GM19372 (cell line): ENCODE measurements around the gene COPA.

Experiments used
- ATAC-seq: cut with Tn5 transposase; IDR thresholded peaks from one replicate; pipeline ENCODE4 v1.9.1; 2021; ENCODE audit warnings: mild to moderate bottlenecking, low read depth, moderate library complexity; ENCODE audit not compliant: unreplicated experiment

The COPA gene

DNA sequence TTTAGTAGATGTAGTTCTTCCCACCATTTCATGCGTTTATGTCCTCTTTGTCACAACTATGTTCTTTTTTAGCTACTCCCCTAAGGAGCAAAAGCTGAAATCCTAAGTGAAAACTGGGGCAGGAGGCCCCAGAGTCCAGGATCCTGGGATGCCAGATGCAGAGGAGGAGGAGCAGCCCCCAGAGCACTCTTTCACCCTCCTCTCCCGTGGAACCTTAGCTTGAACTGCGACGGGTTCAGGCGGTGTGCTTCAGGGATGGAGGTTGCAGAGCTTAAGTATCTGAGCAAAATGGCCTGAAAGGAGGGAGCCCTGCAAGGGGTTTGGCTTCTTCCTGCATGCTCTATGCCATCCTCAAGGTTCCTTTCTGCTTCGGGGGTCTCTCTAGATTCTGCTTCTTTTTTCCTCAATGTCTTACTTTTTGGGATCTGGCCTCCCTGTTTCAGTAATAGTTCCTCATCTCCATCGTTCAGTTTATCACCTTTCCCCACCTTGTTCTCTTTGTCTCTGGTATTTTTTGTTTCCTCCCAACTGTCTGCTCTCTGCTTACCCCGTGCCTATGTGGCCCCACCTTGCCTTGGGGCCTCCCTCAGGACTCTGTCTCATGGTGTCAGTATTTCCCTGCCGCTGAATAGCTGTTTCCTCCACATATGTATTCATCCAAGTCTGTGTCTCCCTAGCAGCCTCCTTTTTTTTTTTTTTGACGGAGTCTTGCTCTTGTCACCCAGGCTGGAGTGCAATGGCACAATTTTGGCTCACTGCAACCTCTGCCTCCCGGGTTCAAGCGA lies 21.1 kb upstream of the COPA start:
- ATAC-seq: no peak

DNA sequence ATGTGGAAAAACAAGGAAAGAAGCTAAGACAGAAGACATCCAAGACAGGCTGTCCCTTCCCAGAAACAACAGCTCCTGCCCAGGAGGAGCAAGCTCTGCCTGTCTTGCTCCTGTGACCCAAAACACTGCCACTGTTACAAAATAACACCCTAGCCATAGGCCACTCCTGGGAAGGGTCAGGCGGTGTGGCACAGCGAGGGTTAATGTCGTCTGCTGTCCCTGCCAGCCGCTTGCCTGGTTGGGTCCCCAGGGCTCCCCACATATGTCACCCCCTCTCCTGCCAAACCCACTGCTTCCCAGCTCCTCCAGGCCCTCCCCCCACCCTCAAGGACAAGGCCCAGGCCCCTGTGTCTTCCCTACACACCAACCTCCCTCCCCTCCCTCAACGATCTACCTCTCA lies 20.0 kb upstream of the COPA start:
- ATAC-seq: no peak

GRCh38 chr1:160362168-160362957 lies 19.3 kb upstream of the COPA start:
- no peak for ATAC-seq

DNA sequence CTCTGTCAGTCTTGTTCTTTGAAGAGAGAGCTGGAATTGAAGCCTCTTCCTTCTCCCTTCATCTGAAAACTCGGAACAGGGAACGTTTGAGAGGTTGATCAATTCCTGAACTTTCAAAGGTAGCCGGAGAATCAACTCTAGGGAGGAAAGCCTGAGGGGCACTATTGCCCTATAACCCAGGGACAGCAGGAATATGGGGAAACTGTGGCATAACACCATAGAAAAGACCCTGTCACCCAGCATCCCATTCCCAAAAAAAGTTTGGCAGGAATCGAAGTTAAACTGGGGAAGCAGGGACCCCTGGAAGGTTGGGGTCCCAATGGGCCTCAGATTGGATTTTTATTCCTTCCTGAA lies 18.7 kb upstream of the COPA start:
- no peak for ATAC-seq

DNA sequence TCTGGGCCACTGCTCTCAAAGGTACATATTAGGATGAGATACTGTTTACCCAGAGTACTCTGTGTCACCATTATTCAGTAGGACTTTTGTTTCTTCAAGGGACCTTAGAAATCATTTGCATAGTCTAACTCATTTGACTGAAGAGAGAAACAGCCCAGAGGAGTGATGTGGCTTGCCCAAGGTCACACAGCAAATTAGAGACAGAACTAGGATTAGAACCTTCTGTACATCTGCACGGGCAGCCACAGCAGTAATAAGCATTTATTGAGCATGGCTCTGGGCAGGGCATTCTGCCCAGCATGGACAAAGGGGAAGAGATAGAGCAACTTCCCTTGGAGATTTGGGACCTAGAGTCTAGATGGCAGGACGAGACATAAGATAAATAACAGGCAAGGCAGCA lies 18.1 kb upstream of the COPA start:
- no peak for ATAC-seq

DNA sequence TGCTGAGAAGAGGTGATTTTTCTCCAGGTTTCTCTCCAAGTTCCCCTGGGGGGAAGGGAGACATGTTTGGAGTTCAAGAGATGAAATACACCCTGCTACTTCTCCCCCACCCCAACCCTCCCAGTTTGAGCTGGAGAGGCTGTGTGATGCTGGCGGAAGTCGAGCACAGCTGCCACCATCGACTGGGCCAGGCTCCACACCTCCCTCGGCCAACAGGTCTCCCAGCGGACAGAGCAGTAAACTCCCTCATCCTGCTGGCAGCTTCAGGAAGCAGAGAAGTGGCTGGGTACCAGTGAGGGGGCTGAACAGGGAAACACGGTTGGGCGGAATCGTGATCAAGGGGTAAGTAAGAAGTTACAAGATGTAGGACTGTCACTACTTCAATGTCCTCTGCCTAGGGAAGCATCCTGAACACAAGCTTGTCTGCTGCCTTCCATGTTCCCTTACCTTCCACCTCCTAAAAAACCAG lies 17.2 kb upstream of the COPA start:
- no peak for ATAC-seq

GRCh38 chr1:160359559-160360226 lies 16.6 kb upstream of the COPA start:
- ATAC-seq: no peak

DNA sequence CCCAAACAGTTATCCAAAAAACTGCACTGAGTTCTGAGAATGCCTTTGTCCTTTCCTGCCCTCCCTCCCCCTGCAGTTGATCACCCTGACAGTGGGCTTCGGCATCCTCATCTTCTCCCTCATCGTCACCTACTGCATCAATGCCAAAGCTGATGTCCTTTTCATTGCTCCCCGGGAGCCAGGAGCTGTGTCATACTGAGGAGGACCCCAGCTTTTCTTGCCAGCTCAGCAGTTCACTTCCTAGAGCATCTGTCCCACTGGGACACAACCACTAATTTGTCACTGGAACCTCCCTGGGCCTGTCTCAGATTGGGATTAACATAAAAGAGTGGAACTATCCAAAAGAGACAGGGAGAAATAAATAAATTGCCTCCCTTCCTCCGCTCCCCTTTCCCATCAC lies 15.0 kb upstream of the COPA start:
- no peak for ATAC-seq

GRCh38 chr1:160357286-160358002 lies 14.4 kb upstream of the COPA start:
- ATAC-seq: no peak

DNA sequence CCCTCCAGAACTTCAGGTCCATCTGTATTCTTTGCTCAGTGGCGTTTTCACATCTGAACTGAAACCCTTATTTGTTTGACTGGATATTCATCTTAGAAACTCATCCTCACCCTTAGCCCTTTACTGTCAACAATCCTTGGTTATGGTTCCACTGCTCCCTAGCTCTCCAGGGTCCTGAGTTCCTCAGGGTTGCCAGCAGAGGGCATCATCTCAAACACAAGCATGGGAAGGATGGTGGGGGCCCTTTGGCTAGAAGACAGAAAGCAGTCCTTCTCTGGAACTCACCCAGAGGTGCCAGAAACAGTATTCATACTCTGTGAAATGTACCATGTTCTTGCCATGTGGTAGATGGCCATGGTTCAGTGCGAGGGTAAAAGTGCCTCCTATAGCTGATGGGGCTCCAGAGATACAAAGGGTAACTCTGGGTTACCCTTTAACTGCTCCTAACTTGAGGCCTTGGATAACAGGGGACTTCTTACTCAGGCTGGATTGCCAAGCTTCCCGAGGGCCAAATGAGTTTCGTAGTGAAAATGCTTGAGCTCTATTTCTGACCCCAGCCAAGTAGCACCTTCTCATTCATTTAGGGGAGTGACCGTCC lies 11.4 kb upstream of the COPA start:
- no peak for ATAC-seq

DNA sequence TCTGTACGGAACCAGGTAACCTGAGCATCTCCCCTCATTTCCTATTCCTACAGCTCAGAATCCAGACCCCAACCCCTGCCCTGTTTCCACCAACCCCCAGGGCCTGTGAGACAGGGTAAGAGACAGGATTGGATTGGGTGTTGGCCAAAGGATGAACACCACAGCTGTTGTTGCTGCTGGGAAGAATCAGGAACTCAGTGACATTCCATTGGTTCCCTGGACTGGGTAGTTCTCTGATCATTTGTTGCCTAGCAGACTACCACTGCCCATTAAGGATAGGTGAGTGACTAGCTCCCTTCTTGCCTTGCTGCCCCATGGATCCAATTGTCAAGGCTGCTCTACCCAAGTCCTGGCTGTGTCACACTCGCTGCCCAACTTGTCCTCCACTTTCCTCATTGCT lies 10.2 kb upstream of the COPA start:
- no peak for ATAC-seq

GRCh38 chr1:160352555-160352954 lies 9.5 kb upstream of the COPA start:
- ATAC-seq: no peak

DNA sequence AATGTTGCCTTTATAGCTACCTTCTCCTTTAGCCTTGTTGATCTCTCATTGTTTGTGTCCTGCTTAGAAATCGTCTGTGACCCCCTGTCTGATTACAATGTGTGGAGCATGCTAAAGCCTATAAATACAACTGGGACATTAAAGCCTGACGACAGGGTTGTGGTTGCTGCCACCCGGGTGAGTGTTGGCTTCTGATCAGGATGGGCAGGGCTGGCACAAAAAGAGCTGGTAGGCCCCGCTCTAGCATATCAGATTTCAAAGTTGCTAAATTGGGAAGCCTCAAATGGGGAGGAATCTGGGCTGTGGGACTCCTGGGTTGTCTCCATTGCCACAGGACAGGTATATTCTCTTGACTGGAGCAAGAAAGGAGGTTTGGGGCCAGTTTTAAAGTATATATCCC lies 8.6 kb upstream of the COPA start:
- no peak for ATAC-seq

- ATAC-seq: no peak
Observed at GRCh38 chr1:160346958-160347357, 3.9 kb upstream of the COPA start.

- no peak for ATAC-seq
Observed at GRCh38 chr1:160346463-160346862, 3.4 kb upstream of the COPA start.

- ATAC-seq: no peak
Observed at GRCh38 chr1:160344936-160345335, 1.9 kb upstream of the COPA start.

DNA sequence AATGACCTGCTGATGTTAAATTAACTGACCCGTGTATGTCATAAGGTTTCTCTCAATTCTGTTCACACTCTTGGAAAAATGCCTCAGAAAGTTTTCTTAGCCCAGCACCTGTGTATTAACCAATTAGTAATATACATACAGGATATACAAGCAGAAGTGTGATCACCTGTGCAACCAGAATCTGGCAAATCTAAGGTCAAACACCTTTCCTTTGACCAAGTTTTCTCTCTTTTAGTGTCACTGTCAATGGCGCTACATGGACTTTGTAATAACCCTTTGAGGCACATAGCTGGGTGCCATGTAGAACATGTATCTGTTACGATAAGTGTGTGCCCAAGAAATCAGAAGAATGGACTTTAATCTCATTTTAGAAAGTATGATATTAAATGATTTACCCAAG lies 1.2 kb upstream of the COPA start:
- no peak for ATAC-seq

DNA sequence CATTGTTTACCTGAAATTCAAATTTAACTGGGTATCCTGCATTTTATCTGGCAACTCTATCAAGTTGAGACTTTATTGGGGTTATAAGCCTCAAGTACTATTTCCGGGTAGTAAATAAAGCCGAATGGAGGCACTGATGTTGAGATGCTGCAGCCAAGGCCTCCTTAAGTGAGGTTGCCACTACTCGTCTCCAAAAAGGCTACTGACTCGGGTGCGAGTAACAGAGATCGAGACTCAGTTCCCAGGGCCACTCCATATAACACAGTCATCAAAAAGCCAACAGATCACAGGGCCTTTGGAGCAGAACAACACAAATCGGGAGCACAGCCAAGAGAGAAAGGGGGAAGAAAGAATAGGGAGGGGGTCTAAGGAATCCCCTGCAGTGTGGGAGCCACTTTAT lies 524 bp downstream of the COPA start:
- no peak for ATAC-seq

DNA sequence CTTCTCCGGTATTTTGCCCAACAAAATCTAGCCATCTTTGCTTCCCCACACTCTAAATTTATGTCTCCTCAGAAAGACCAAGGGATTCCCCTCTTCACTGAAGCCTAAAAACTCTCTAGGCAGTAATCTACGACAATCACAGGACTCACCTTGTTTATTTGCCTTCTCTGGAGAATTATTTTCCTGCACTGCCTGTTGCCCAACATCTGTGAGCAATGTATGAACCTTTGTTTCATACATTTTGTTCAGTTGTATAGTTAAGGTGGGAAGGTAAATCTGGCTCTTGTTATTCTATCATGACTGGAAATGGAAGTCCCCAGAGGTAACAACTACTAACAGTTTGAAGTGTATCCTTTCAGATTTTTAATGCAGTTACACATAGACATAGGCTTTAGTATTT lies 2.2 kb downstream of the COPA start:
- no peak for ATAC-seq

- no peak for ATAC-seq
Observed at GRCh38 chr1:160340146-160340545, 2.9 kb downstream of the COPA start.
